GM23338 (cell line): ENCODE data around the gene INS. TPM values are rescaled to one million over a fixed set of nuclear protein-coding genes. Genes with fewer than 3 reads are reported as not detected.

Experiments used
- ATAC-seq: fragments of 200-7000 bp; cut with Tn5 transposase; 3 replicates; pipeline ENCODE4 v1.9.1; 2020
- DNase-seq: peaks from one replicate; pipeline ENCODE4 v3.0.0-alpha.2; 2015; ENCODE audit warnings: low spot score
- H2AFZ ChIP-seq: fragments of 200-600 bp; sonication (generic); 2 replicates; pipeline ENCODE4 v1.8.0; 2016; ENCODE audit warnings: antibody characterized with exemption, mild to moderate bottlenecking, moderate library complexity
- H3F3A ChIP-seq: fragments of 200-600 bp; sonication (generic); replicated peaks from 2 replicates; pipeline ENCODE4 v1.8.0; 2017; ENCODE audit warnings: antibody characterized with exemption, mixed run types, low read depth
- H3K27ac ChIP-seq: fragments of 200-600 bp; sonication (generic); 2 replicates; pipeline ENCODE4 v1.6.1; 2016; ENCODE audit warnings: low read depth
- H3K27me3 ChIP-seq: fragments of 200-600 bp; sonication (generic); 2 replicates; pipeline ENCODE4 v1.8.0; 2016; ENCODE audit warnings: mild to moderate bottlenecking, mixed run types, moderate library complexity; ENCODE audit not compliant: insufficient read depth
- H3K36me3 ChIP-seq: fragments of 200-600 bp; sonication (generic); 2 replicates; pipeline ENCODE4 v1.8.0; 2016; ENCODE audit warnings: mild to moderate bottlenecking; ENCODE audit not compliant: insufficient read depth
- H3K4me1 ChIP-seq: fragments of 200-600 bp; sonication (generic); 2 replicates; pipeline ENCODE4 v1.8.0; 2016; ENCODE audit warnings: mild to moderate bottlenecking, moderate library complexity; ENCODE audit not compliant: insufficient read depth
- H3K4me2 ChIP-seq: fragments of 200-600 bp; sonication (generic); 2 replicates; pipeline ENCODE4 v1.7.1; 2017; ENCODE audit warnings: mixed run types
- H3K4me3 ChIP-seq: fragments of 200-600 bp; sonication (generic); 2 replicates; pipeline ENCODE4 v1.6.1; 2016; ENCODE audit warnings: mixed run types
- H3K79me2 ChIP-seq: fragments of 200-600 bp; sonication (generic); replicated peaks from 2 replicates; pipeline ENCODE4 v1.8.0; 2017; ENCODE audit warnings: mild to moderate bottlenecking; ENCODE audit not compliant: insufficient read depth
- H3K9me2 ChIP-seq: fragments of 200-600 bp; sonication (generic); 2 replicates; pipeline ENCODE4 v1.8.0; 2017; ENCODE audit not compliant: insufficient read depth
- H4K20me1 ChIP-seq: fragments of 200-600 bp; sonication (generic); replicated peaks from 2 replicates; pipeline ENCODE4 v1.8.0; 2017; ENCODE audit warnings: mild to moderate bottlenecking; ENCODE audit not compliant: insufficient read depth
- H3K27ac Mint-ChIP-seq: 2 replicates; pipeline ENCODE4 v1.8.0; 2020; ENCODE audit warnings: inconsistent platforms, mild to moderate bottlenecking, moderate library complexity, mixed read lengths
- H3K27me3 Mint-ChIP-seq: 3 replicates; pipeline ENCODE4 v1.8.0; 2022; ENCODE audit warnings: low read depth, mild to moderate bottlenecking, moderate library complexity, mixed read lengths, inconsistent platforms; ENCODE audit not compliant: insufficient read depth, poor library complexity
- H3K36me3 Mint-ChIP-seq: 3 replicates; pipeline ENCODE4 v1.8.0; 2021; ENCODE audit warnings: low read depth, mild to moderate bottlenecking, inconsistent platforms, moderate library complexity, mixed read lengths
- H3K4me1 Mint-ChIP-seq: 3 replicates; pipeline ENCODE4 v1.8.0; 2020; ENCODE audit warnings: mild to moderate bottlenecking, inconsistent platforms, mixed read lengths
- H3K4me3 Mint-ChIP-seq: 3 replicates; pipeline ENCODE4 v1.8.0; 2021; ENCODE audit warnings: moderate library complexity, mild to moderate bottlenecking, inconsistent platforms, mixed read lengths
- H3K9me3 Mint-ChIP-seq: 3 replicates; pipeline ENCODE4 v1.8.0; 2020; ENCODE audit warnings: moderate library complexity, mild to moderate bottlenecking, inconsistent platforms, mixed read lengths
- CTCF ChIP-seq, 2 experiments: fragments of 200-600 bp in 1 of 2; sonication (generic) in 1 of 2; conservative IDR thresholded peaks; 2 replicates each; pipeline versions ENCODE4 v1.5.1 to v1.6.1; 2016 to 2017; ENCODE audit warnings: antibody characterized with exemption in 2 of 2, low read depth in 2 of 2, mild to moderate bottlenecking in 2 of 2, moderate library complexity in 1 of 2
- EZH2 ChIP-seq: fragments of 200-600 bp; sonication (generic); IDR thresholded peaks from one replicate; pipeline ENCODE4 v1.8.0; 2017; ENCODE audit warnings: antibody characterized with exemption, mild to moderate bottlenecking, low read depth; ENCODE audit not compliant: unreplicated experiment
- EZH2phosphoT487 ChIP-seq: fragments of 200-600 bp; sonication (generic); IDR thresholded peaks from one replicate; pipeline ENCODE4 v1.8.1; 2018; ENCODE audit warnings: antibody characterized with exemption; ENCODE audit not compliant: unreplicated experiment
- REST ChIP-seq: IDR thresholded peaks from one replicate; pipeline ENCODE4 v1.6.1; 2018; ENCODE audit warnings: antibody characterized with exemption; ENCODE audit not compliant: unreplicated experiment
- polyA plus RNA-seq: library from polyadenylated mRNA; unstranded; fragments of >200 nt; fragmentation: Nextera tagmentation; extraction: Ambion mirVana; gene quantifications from 2 replicates; pipeline ENCODE4 v1.2.1, GENCODE V29; 2016
- total RNA-seq: library from RNA; depleted of rRNA; stranded (reverse); fragments of >200 nt; shearing (Covaris generic); gene quantifications from 2 replicates; pipeline ENCODE4 v1.2.3, GENCODE V29; 2014
- TF ChIP-seq, protein P1 (sequence below): fragments of 250-450 bp; sonication (Bioruptor Pico); IDR thresholded peaks from 2 replicates; pipeline ENCODE4 v1.5.0; 2020; ENCODE audit warnings: mild to moderate bottlenecking, moderate library complexity

The INS gene
- total and polyA plus RNA-seq, 2 experiments from 2014 or later, result not detected

GRCh38 chr11:2139621-2140337 is 21.2 kb downstream of the INS start:
- Mint-ChIP-seq H3K9me3 (peaks cover 6% of the 10 kb centered on the region; the same call in 1 of the 3 replicates), H3K4me3 (peak overlapping the region; percentile 52; the same call in 2 of the 3 replicates), H3K4me1 (peaks cover 11% of the 10 kb centered on the region; the same call in 1 of the 3 replicates), H3K27ac (no peak overlapping the region), H3K36me3 (no peaks in the 10 kb centered on the region), H3K27me3 (peaks cover 82% of the 10 kb centered on the region)
- H4K20me1 ChIP-seq, result peaks cover 15% of the 10 kb centered on the region
- H3K4me1 ChIP-seq, result peaks cover 13% of the 10 kb centered on the region; the same call in 1 of the 2 replicates
- TF ChIP-seq EZH2phosphoT487, result peak; percentile 91
- TF ChIP-seq CTCF (conservative IDR thresholded peaks at IDR 0.05; ENCODE audit: low read depth in 2 of 2), result peak in 1 of 2 experiments; percentile 23; a peak in 2 of 4 replicates
- TF ChIP-seq EZH2, result peak; percentile 97
- TF ChIP-seq, protein P1, sequence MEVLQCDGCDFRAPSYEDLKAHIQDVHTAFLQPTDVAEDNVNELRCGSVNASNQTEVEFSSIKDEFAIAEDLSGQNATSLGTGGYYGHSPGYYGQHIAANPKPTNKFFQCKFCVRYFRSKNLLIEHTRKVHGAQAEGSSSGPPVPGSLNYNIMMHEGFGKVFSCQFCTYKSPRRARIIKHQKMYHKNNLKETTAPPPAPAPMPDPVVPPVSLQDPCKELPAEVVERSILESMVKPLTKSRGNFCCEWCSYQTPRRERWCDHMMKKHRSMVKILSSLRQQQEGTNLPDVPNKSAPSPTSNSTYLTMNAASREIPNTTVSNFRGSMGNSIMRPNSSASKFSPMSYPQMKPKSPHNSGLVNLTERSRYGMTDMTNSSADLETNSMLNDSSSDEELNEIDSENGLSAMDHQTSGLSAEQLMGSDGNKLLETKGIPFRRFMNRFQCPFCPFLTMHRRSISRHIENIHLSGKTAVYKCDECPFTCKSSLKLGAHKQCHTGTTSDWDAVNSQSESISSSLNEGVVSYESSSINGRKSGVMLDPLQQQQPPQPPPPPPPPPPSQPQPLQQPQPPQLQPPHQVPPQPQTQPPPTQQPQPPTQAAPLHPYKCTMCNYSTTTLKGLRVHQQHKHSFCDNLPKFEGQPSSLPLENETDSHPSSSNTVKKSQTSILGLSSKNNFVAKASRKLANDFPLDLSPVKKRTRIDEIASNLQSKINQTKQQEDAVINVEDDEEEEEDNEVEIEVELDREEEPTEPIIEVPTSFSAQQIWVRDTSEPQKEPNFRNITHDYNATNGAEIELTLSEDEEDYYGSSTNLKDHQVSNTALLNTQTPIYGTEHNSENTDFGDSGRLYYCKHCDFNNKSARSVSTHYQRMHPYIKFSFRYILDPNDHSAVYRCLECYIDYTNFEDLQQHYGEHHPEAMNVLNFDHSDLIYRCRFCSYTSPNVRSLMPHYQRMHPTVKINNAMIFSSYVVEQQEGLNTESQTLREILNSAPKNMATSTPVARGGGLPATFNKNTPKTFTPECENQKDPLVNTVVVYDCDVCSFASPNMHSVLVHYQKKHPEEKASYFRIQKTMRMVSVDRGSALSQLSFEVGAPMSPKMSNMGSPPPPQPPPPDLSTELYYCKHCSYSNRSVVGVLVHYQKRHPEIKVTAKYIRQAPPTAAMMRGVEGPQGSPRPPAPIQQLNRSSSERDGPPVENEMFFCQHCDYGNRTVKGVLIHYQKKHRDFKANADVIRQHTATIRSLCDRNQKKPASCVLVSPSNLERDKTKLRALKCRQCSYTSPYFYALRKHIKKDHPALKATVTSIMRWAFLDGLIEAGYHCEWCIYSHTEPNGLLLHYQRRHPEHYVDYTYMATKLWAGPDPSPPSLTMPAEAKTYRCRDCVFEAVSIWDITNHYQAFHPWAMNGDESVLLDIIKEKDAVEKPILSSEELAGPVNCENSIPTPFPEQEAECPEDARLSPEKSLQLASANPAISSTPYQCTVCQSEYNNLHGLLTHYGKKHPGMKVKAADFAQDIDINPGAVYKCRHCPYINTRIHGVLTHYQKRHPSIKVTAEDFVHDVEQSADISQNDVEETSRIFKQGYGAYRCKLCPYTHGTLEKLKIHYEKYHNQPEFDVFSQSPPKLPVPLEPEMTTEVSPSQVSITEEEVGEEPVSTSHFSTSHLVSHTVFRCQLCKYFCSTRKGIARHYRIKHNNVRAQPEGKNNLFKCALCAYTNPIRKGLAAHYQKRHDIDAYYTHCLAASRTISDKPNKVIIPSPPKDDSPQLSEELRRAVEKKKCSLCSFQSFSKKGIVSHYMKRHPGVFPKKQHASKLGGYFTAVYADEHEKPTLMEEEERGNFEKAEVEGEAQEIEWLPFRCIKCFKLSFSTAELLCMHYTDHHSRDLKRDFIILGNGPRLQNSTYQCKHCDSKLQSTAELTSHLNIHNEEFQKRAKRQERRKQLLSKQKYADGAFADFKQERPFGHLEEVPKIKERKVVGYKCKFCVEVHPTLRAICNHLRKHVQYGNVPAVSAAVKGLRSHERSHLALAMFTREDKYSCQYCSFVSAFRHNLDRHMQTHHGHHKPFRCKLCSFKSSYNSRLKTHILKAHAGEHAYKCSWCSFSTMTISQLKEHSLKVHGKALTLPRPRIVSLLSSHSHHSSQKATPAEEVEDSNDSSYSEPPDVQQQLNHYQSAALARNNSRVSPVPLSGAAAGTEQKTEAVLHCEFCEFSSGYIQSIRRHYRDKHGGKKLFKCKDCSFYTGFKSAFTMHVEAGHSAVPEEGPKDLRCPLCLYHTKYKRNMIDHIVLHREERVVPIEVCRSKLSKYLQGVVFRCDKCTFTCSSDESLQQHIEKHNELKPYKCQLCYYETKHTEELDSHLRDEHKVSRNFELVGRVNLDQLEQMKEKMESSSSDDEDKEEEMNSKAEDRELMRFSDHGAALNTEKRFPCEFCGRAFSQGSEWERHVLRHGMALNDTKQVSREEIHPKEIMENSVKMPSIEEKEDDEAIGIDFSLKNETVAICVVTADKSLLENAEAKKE, result no peak
- no peak for TF ChIP-seq REST
- ATAC-seq, result peak; percentile 16
- no peak overlapping the region for H2AFZ ChIP-seq
- no peaks in the 10 kb centered on the region; the same call in 1 of the 2 replicates for H3F3A ChIP-seq
- no peaks in the 10 kb centered on the region for H3K36me3 ChIP-seq
- DNase-seq, result peak; percentile 57
- no peaks in the 10 kb centered on the region for H3K9me2 ChIP-seq
- H3K4me2 ChIP-seq, result peak overlapping the region; percentile 70; the same call in 1 of the 2 replicates
- H3K4me3 ChIP-seq, result peak overlapping the region; percentile 49
- no peak overlapping the region for H3K27ac ChIP-seq
- peaks cover 92% of the 10 kb centered on the region for H3K27me3 ChIP-seq
- no peaks in the 10 kb centered on the region for H3K79me2 ChIP-seq
